Karpas-422 (cell line): ENCODE measurements around the gene JUNB. TPM values are rescaled to one million over a fixed set of nuclear protein-coding genes. Genes with fewer than 3 reads are reported as not detected.

ENCODE experiments used
- DNase-seq: peaks from one replicate; pipeline ENCODE4 v3.0.0-alpha.2; 2015
- H2AFZ ChIP-seq: fragments of 200-600 bp; sonication (generic); 2 replicates; pipeline ENCODE4 v1.6.1; 2014; ENCODE audit warnings: antibody characterized with exemption, low read length, mixed read lengths
- H3K27ac ChIP-seq: fragments of 200-600 bp; sonication (generic); 2 replicates; pipeline ENCODE4 v1.5.1; 2014; ENCODE audit warnings: mild to moderate bottlenecking, low read length, moderate library complexity
- H3K27me3 ChIP-seq: fragments of 200-600 bp; sonication (generic); 2 replicates; pipeline ENCODE4 v1.6.1; 2014; ENCODE audit warnings: low read length, mixed read lengths
- H3K36me3 ChIP-seq: fragments of 200-600 bp; sonication (generic); 2 replicates; pipeline ENCODE4 v1.6.1; 2014; ENCODE audit warnings: low read length, mixed read lengths; ENCODE audit not compliant: insufficient read depth
- H3K4me1 ChIP-seq: fragments of 200-600 bp; sonication (generic); 2 replicates; pipeline ENCODE4 v1.6.1; 2014; ENCODE audit warnings: mild to moderate bottlenecking, low read length, mixed read lengths
- H3K4me2 ChIP-seq: fragments of 200-600 bp; sonication (generic); 2 replicates; pipeline ENCODE4 v1.6.1; 2014; ENCODE audit warnings: low read length, low read depth, mild to moderate bottlenecking; ENCODE audit not compliant: poor library complexity, severe bottlenecking
- H3K4me3 ChIP-seq: fragments of 200-600 bp; sonication (generic); 2 replicates; pipeline ENCODE4 v1.5.1; 2014; ENCODE audit warnings: mild to moderate bottlenecking, antibody characterized with exemption, low read length, mixed read lengths
- H3K79me2 ChIP-seq: fragments of 200-600 bp; sonication (generic); 2 replicates; pipeline ENCODE4 v1.6.1; 2014; ENCODE audit warnings: mild to moderate bottlenecking, low read length, mixed read lengths
- H3K9ac ChIP-seq: fragments of 200-600 bp; sonication (generic); 2 replicates; pipeline ENCODE4 v1.6.0; 2014; ENCODE audit warnings: low read length
- H3K9me2 ChIP-seq: fragments of 200-600 bp; sonication (generic), shearing (Covaris generic); replicated peaks from 2 replicates; pipeline ENCODE4 v1.6.0; 2014; ENCODE audit warnings: mild to moderate bottlenecking, low read length, moderate library complexity; ENCODE audit not compliant: insufficient read depth
- H3K9me3 ChIP-seq: fragments of 300-700, 200-600 bp; sonication (generic); 2 replicates; pipeline ENCODE4 v1.6.1; 2014; ENCODE audit warnings: low read length, mixed read lengths
- H4K20me1 ChIP-seq: fragments of 200-600 bp; sonication (generic); 2 replicates; pipeline ENCODE4 v1.6.1; 2014; ENCODE audit warnings: mild to moderate bottlenecking, antibody characterized with exemption, low read length, low read depth; ENCODE audit not compliant: insufficient read depth
- total RNA-seq: library from RNA; depleted of rRNA; stranded (reverse); fragments of >200 nt; shearing (Covaris generic); gene quantifications from 2 replicates; pipeline ENCODE4 v1.2.3, GENCODE V29; 2014; ENCODE audit warnings: low replicate concordance

The JUNB gene
- total RNA-seq, 1 experiment from 2014 or later, result 60.0 TPM

DNA sequence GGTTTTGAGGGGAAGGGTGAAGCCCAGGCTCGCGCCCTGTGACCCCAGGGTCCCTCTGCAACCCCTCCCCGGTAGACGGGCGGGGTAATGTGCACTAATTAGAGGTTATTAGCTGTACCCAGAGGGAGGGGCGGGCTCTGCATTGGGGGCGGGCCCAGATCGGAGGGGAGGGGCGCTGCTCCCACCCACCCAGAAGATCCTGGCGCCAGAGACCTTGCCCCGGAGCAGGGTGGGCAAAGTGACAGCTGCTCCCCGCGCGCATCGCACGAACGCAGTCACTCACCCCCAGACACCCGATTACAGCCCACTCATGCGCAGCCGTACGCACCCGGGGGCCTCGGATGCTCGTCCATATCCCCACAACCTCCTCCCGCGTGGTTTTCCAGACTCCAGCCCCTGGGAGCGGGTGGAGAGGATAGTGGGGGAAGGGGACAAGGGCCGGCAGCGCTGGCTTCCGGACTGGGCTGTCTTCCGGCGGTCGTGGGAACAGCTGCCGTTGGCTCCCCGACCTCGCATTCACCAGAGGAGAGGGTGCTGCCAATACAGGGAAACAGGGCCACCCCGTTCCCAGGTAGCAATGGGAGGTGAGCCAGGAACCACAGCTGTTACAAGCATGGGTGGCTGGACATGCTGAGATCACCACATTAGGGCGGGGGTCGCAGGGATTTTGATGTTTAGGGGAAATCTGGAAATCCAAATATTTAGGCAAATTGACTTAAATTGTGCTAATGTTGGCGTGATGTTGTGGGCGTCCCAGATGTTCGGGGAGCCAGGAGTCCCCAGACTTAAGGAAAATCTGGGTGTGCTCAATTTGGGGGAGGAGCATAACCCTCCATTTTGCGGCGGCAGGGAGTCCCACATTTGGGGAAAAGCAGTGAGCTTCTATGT lies 13.0 kb upstream of the JUNB start:
- H3K9ac ChIP-seq, result peak overlapping the region; percentile 86
- H3K79me2 ChIP-seq, result no peaks in the 10 kb centered on the region
- H3K9me3 ChIP-seq, result no peaks in the 10 kb centered on the region
- H3K9me2 ChIP-seq, result no peaks in the 10 kb centered on the region
- no peaks in the 10 kb centered on the region for H3K36me3 ChIP-seq
- H3K4me1 ChIP-seq, result peaks cover 46% of the 10 kb centered on the region
- H3K27ac ChIP-seq, result peak overlapping the region; percentile 46
- peak overlapping the region; percentile 79 for H3K4me2 ChIP-seq
- H3K27me3 ChIP-seq, result no peaks in the 10 kb centered on the region
- peak overlapping the region; percentile 71 for H3K4me3 ChIP-seq
- no peaks in the 10 kb centered on the region for H4K20me1 ChIP-seq
- peak; percentile 81 for DNase-seq
- H2AFZ ChIP-seq, result peak overlapping the region; percentile 38; the same call in 1 of the 2 replicates

GRCh38 chr19:12778905-12779161 lies 12.5 kb upstream of the JUNB start:
- Histone ChIP-seq H3K79me2 (no peaks in the 10 kb centered on the region), H3K9me3 (no peaks in the 10 kb centered on the region), H3K36me3 (no peaks in the 10 kb centered on the region), H2AFZ (peak overlapping the region; percentile 38), H3K9me2 (no peaks in the 10 kb centered on the region), H3K4me1 (peaks cover 52% of the 10 kb centered on the region), H3K27ac (peak overlapping the region; percentile 46), H3K4me2 (peak overlapping the region; percentile 79), H4K20me1 (no peaks in the 10 kb centered on the region), H3K9ac (peak overlapping the region; percentile 86), H3K27me3 (no peaks in the 10 kb centered on the region), H3K4me3 (peak overlapping the region; percentile 71)
- no peak for DNase-seq

- Histone ChIP-seq H3K9me3 (no peaks in the 10 kb centered on the region), H3K79me2 (no peaks in the 10 kb centered on the region), H3K27ac (peak overlapping the region; percentile 46), H3K4me3 (peak overlapping the region; percentile 71), H4K20me1 (no peaks in the 10 kb centered on the region), H3K36me3 (no peaks in the 10 kb centered on the region), H3K9ac (peak overlapping the region; percentile 86), H3K4me1 (peaks cover 57% of the 10 kb centered on the region), H3K4me2 (peak overlapping the region; percentile 79), H2AFZ (peak overlapping the region; percentile 38), H3K9me2 (no peaks in the 10 kb centered on the region), H3K27me3 (no peaks in the 10 kb centered on the region)
- peak; percentile 56 for DNase-seq
These were observed 11.9 kb upstream of the JUNB start for GRCh38 chr19:12779162-12779993.

- peak overlapping the region; percentile 61 for H3K9ac ChIP-seq
- peak overlapping the region; percentile 66 for H3K4me3 ChIP-seq
- H2AFZ ChIP-seq, result peak overlapping the region; percentile 63; the same call in 1 of the 2 replicates
- H3K27ac ChIP-seq, result peak overlapping the region; percentile 14; the same call in 1 of the 2 replicates
- no peaks in the 10 kb centered on the region for H3K9me2 ChIP-seq
- no peak for DNase-seq
- no peaks in the 10 kb centered on the region for H3K36me3 ChIP-seq
- peak overlapping the region; percentile 80 for H3K4me2 ChIP-seq
- no peaks in the 10 kb centered on the region for H3K79me2 ChIP-seq
- no peaks in the 10 kb centered on the region for H3K9me3 ChIP-seq
- H3K4me1 ChIP-seq, result peaks cover 74% of the 10 kb centered on the region
- no peaks in the 10 kb centered on the region for H4K20me1 ChIP-seq
- H3K27me3 ChIP-seq, result no peaks in the 10 kb centered on the region
These were observed 9.2 kb upstream of the JUNB start for GRCh38 chr19:12782174-12782423.

DNA sequence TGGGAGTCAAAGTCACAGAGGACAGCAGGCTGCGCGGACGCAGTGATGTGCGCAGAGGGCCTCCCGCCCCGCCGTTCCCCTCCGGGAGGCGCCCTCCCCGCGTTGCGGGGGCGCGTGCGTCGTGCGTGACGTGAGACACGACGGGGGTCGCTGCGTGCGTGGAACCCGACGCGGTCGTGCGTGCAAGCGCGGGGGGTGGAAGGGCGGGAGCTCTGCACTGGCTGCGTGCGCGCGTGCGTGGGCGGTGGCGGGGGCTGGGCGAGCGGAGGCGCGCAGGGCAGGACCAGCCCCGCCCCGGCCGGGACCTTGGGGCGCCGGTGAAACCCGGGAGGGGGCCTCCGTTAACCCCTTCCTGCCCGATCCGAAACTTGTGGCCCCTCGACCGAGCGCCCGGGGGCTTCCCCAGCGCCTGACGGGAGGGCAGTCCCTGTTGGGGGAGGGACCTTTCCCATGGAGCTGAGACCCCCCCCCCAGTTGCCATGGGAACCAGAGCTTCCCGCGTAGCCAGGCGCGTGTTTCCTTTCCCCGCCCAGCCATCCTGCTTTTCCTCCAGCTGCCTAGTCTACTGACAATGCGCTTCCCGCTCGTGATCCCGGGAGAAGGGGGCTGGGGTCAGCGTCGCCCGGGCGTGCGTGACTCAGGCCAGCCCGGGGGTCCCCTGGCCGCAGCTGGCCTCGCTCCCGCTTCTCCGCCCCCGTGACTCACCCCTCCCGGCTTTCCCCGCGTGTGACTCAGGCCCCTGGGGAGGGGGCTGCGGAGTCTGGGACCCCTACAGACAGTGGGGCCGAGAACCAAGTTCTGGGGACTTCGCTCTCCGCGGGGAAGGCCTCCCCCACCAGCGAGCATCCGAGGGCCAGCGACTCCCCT lies 8.6 kb upstream of the JUNB start:
- H3K36me3 ChIP-seq, result no peaks in the 10 kb centered on the region
- no peaks in the 10 kb centered on the region for H4K20me1 ChIP-seq
- peak overlapping the region; percentile 80 for H3K4me2 ChIP-seq
- no peaks in the 10 kb centered on the region for H3K27me3 ChIP-seq
- H3K9me3 ChIP-seq, result no peaks in the 10 kb centered on the region
- peak overlapping the region; percentile 61 for H3K9ac ChIP-seq
- peak; percentile 85 for DNase-seq
- no peaks in the 10 kb centered on the region for H3K9me2 ChIP-seq
- H2AFZ ChIP-seq, result peak overlapping the region; percentile 63; the same call in 1 of the 2 replicates
- peak overlapping the region; percentile 23 for H3K27ac ChIP-seq
- H3K4me3 ChIP-seq, result peak overlapping the region; percentile 66
- H3K4me1 ChIP-seq, result peaks cover 70% of the 10 kb centered on the region
- H3K79me2 ChIP-seq, result no peaks in the 10 kb centered on the region

GRCh38 chr19:12783291-12783848 lies 7.9 kb upstream of the JUNB start:
- Histone ChIP-seq H3K79me2 (no peaks in the 10 kb centered on the region), H3K4me2 (peak overlapping the region; percentile 80), H3K27me3 (no peaks in the 10 kb centered on the region), H3K4me3 (peak overlapping the region; percentile 66; the same call in 1 of the 2 replicates), H3K9me2 (no peaks in the 10 kb centered on the region), H4K20me1 (no peaks in the 10 kb centered on the region), H3K27ac (no peak overlapping the region), H3K9ac (peak overlapping the region; percentile 61), H3K9me3 (no peaks in the 10 kb centered on the region), H3K36me3 (no peaks in the 10 kb centered on the region), H3K4me1 (peaks cover 68% of the 10 kb centered on the region), H2AFZ (no peak overlapping the region)
- DNase-seq, result peak; percentile 44

- H2AFZ ChIP-seq, result no peak overlapping the region
These were observed 7.4 kb upstream of the JUNB start for GRCh38 chr19:12783849-12784393.

More at GRCh38 chr19:12783849-12784393, 7.4 kb upstream of the JUNB start:
- DNase-seq, result no peak
- Histone ChIP-seq H3K4me3 (no peak overlapping the region), H3K4me1 (peaks cover 68% of the 10 kb centered on the region), H3K9me3 (no peaks in the 10 kb centered on the region), H3K9ac (peak overlapping the region; percentile 31; the same call in 1 of the 2 replicates), H3K27ac (peak overlapping the region; percentile 74), H3K9me2 (no peaks in the 10 kb centered on the region), H3K27me3 (no peaks in the 10 kb centered on the region), H3K79me2 (no peaks in the 10 kb centered on the region), H4K20me1 (no peaks in the 10 kb centered on the region), H3K4me2 (peak overlapping the region; percentile 80), H3K36me3 (no peaks in the 10 kb centered on the region)
